ENCODE results near the gene SSU72.

DNA sequence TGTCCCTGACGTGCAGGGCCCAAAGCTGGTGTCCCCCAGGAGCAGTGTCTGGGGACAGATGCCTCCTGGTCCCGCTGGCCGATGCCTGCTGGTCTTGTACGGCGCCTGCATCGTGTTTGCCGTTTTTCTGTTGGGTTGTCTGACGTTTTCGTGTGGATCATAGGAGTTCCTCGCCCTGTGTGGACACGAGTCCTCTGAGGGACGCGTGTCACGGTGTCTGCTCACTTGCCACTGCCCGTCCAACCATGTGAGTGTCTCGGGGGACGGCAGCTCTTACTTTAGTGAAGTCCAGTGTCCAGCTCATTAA is 48.1 kb upstream of the SSU72 start:
- TF ChIP-seq, protein P1, sequence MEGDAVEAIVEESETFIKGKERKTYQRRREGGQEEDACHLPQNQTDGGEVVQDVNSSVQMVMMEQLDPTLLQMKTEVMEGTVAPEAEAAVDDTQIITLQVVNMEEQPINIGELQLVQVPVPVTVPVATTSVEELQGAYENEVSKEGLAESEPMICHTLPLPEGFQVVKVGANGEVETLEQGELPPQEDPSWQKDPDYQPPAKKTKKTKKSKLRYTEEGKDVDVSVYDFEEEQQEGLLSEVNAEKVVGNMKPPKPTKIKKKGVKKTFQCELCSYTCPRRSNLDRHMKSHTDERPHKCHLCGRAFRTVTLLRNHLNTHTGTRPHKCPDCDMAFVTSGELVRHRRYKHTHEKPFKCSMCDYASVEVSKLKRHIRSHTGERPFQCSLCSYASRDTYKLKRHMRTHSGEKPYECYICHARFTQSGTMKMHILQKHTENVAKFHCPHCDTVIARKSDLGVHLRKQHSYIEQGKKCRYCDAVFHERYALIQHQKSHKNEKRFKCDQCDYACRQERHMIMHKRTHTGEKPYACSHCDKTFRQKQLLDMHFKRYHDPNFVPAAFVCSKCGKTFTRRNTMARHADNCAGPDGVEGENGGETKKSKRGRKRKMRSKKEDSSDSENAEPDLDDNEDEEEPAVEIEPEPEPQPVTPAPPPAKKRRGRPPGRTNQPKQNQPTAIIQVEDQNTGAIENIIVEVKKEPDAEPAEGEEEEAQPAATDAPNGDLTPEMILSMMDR (IDR thresholded peaks at IDR 0.05; ENCODE audit: borderline replicate concordance, extremely low read depth, low read length, poor library complexity, severe bottlenecking), result no peak
- TF ChIP-seq EZH2 (IDR thresholded peaks at IDR 0.05; ENCODE audit: borderline replicate concordance, low read depth, low read length, severe bottlenecking), result no peak
